Panc1 (cell line): ENCODE results near the gene LDLRAD4.

Experiments
- CTCF ChIP-seq: fragments of 450-650 bp; IDR thresholded peaks from 2 replicates; pipeline ENCODE4 v1.5.1; 2017; ENCODE audit warnings: mild to moderate bottlenecking
- REST ChIP-seq, 2 experiments: IDR thresholded peaks; 2 replicates each; pipeline ENCODE4 v1.6.1; 2011 to 2012; ENCODE audit warnings: low read depth in 2 of 2, control low read depth in 1 of 2, low read length in 1 of 2, mild to moderate bottlenecking in 1 of 2, moderate library complexity in 1 of 2; ENCODE audit not compliant: insufficient read depth in 1 of 2

DNA sequence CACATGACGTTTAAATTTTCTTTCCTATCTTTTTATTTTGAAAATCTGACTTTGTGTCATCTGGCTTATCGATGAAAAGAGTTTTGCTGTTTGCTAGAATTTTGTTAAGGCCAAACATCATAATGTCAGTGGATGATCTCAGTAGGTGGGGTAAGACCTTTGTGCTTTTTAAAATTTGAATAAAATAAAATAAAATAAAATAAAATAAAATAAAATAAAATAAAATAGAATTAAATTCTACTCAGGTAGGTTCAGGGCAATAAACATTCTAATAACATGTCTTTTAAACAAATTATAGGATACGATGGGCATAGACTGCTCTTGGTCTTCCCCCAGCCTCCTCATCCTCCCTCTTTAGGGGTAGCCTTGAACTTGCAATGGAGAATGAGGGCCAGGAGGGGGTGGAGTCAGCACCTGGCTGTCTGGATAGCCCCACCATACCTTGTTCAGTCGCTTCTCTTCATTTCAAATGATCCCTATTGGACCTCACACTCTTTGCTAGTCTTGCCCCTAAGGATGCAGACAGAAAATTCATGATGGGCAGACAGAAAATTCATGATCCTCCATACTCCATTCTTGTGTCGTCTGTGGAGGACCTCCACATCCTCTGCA, 8.1 kb downstream of the LDLRAD4 start:
- TF ChIP-seq CTCF (no peak), REST (IDR thresholded peaks at IDR 0.05; ENCODE audit: insufficient read depth in 1 of 2, low read depth in 2 of 2, low read length in 1 of 2) (no peak)
